Endothelial cell of umbilical vein (primary cell): ENCODE results near the gene NDUFA13. TPM values are rescaled to one million over a fixed set of nuclear protein-coding genes. Genes with fewer than 3 reads are reported as not detected.

Experiments used
- BruUV-seq: library from RNA; stranded (reverse); fragments of 400-500 nt; replicated peaks from 2 replicates; lab custom pipeline; 2021; lab: Mats Ljungman, UMichigan
- CTCF ChIA-PET: fragments of 300-600, 350-600 bp; sonication (Branson Sonifier 250); formaldehyde crosslinking; loops from one replicate; lab custom pipeline; 2021; ENCODE audit warnings: antibody characterized with exemption, inconsistent platforms; lab: Charles Lee
- POLR2A ChIA-PET: fragments of 300-600, 350-600 bp; sonication (Branson Sonifier 250); formaldehyde crosslinking; loops from one replicate; lab custom pipeline; 2021; ENCODE audit warnings: antibody characterized with exemption, inconsistent platforms; lab: Charles Lee
- DNase-seq: peaks from one replicate; pipeline ENCODE4 v3.0.0-alpha.2; 2011; ENCODE audit warnings: low read depth, low spot score
- FAIRE-seq: peaks from 2 replicates; lab custom pipeline; 2011; peaks lifted over from hg19 to GRCh38; lab: Jason Lieb, UNC
- H2AFZ ChIP-seq: 2 replicates; pipeline ENCODE4 v1.6.0; 2012; ENCODE audit warnings: low read depth, low read length, control low read depth, inconsistent platforms
- H3K27ac ChIP-seq: 2 replicates; pipeline ENCODE4 v1.5.1; 2011; ENCODE audit warnings: low read depth, mild to moderate bottlenecking, control low read depth, low read length, moderate library complexity; ENCODE audit not compliant: insufficient read depth
- H3K27me3 ChIP-seq, 2 experiments: 2 replicates each; pipeline versions ENCODE4 v1.6.0 to v1.6.1; 2011; ENCODE audit warnings: low read length in 2 of 2, mixed read lengths in 1 of 2; ENCODE audit not compliant: control insufficient read depth in 2 of 2, insufficient read depth in 2 of 2
- H3K36me3 ChIP-seq, 2 experiments: 2 replicates in 1 of 2; 3 replicates in 1 of 2; pipeline ENCODE4 v1.5.1; 2011; ENCODE audit warnings: low read length in 2 of 2, mild to moderate bottlenecking in 1 of 2, moderate library complexity in 1 of 2; ENCODE audit not compliant: control insufficient read depth in 2 of 2, insufficient read depth in 2 of 2; ENCODE audit errors: extremely low read depth in 1 of 2
- H3K4me1 ChIP-seq: 3 replicates; pipeline ENCODE4 v1.5.1; 2011; ENCODE audit warnings: mild to moderate bottlenecking, low read length; ENCODE audit not compliant: control insufficient read depth, insufficient read depth; ENCODE audit errors: extremely low read depth
- H3K4me2 ChIP-seq: 2 replicates; pipeline ENCODE4 v1.6.1; 2011; ENCODE audit warnings: low read length, control low read depth, mixed read lengths; ENCODE audit not compliant: insufficient read depth
- H3K4me3 ChIP-seq, 3 experiments: fragments of 200-600 bp in 1 of 3; sonication (generic), shearing (Covaris generic) in 1 of 3; replicated peaks in 1 of 3; 2 replicates each; pipeline ENCODE4 v1.5.1; 2011 to 2016; ENCODE audit warnings: control low read depth in 3 of 3, low read length in 3 of 3, mild to moderate bottlenecking in 2 of 3, inconsistent platforms in 1 of 3, low read depth in 1 of 3, moderate library complexity in 1 of 3; ENCODE audit not compliant: insufficient read depth in 1 of 3
- H3K79me2 ChIP-seq: 2 replicates; pipeline ENCODE4 v1.6.0; 2012; ENCODE audit warnings: low read length, inconsistent platforms; ENCODE audit not compliant: control insufficient read depth, insufficient read depth
- H3K9ac ChIP-seq: replicated peaks from 2 replicates; pipeline ENCODE3; 2011; ENCODE audit warnings: low read length, control low read depth; ENCODE audit not compliant: insufficient read depth; ENCODE audit errors: extremely low read depth
- H3K9me1 ChIP-seq: replicated peaks from 3 replicates; pipeline ENCODE4 v1.6.0; 2011; ENCODE audit warnings: mild to moderate bottlenecking, low read length; ENCODE audit not compliant: control insufficient read depth, insufficient read depth; ENCODE audit errors: extremely low read depth
- H3K9me3 ChIP-seq: replicated peaks from 2 replicates; pipeline ENCODE4 v1.5.1; 2012; ENCODE audit warnings: low read length, inconsistent platforms; ENCODE audit not compliant: control insufficient read depth, insufficient read depth
- H4K20me1 ChIP-seq: replicated peaks from 2 replicates; pipeline ENCODE3; 2011; ENCODE audit warnings: mild to moderate bottlenecking, low read length; ENCODE audit not compliant: control insufficient read depth, insufficient read depth; ENCODE audit errors: extremely low read depth
- EZH2 ChIP-seq: IDR thresholded peaks from 2 replicates; pipeline ENCODE4 v1.6.1; 2012; ENCODE audit warnings: borderline replicate concordance, low read depth, mild to moderate bottlenecking, moderate library complexity, low read length, inconsistent platforms; ENCODE audit not compliant: severe bottlenecking
- FOS ChIP-seq: IDR thresholded peaks from 2 replicates; pipeline ENCODE4 v1.6.1; 2011; ENCODE audit warnings: mild to moderate bottlenecking, low read length, moderate library complexity, borderline replicate concordance; ENCODE audit not compliant: insufficient read depth
- MYC ChIP-seq: IDR thresholded peaks from one replicate; pipeline ENCODE4 v1.6.1; 2011; ENCODE audit warnings: mild to moderate bottlenecking, low read depth, low read length
- POLR2A ChIP-seq: IDR thresholded peaks from 2 replicates; pipeline ENCODE4 v1.6.1; 2012; ENCODE audit warnings: low read depth, mild to moderate bottlenecking, control low read depth, low read length
- POLR2AphosphoS5 ChIP-seq: IDR thresholded peaks from 2 replicates; pipeline ENCODE4 v1.6.1; 2012; ENCODE audit warnings: low read depth, mild to moderate bottlenecking, control low read depth, low read length, moderate library complexity; ENCODE audit not compliant: insufficient read depth
- dilution Hi-C: fragments of 300-500 bp; cut with MboI; formaldehyde crosslinking; loops from one replicate; pipeline ENCODE4 v1.15.0; 2019; ENCODE audit warnings: low sequenced_read_pairs; ENCODE audit not compliant: extremely low pct_ligation_motif_present
- intact Hi-C: fragments of 100-400 bp; cut with micrococcal nuclease; formaldehyde crosslinking; loops from one replicate; pipeline ENCODE4 v1.10.0; 2022
- polyA plus RNA-seq, 4 experiments: library from polyadenylated mRNA; depleted of rRNA in 3 of 4; stranded (reverse) in 3 of 4; unstranded in 1 of 4; fragments of >200 nt; gene quantifications; 2 replicates each; pipeline versions ENCODE4 v1.2.1 to v1.2.3, GENCODE V29; 2011 to 2012; ENCODE audit warnings: missing spikeins in 1 of 4
- total RNA-seq: library from RNA; stranded (reverse); gene quantifications from 2 replicates; pipeline ENCODE4 v1.2.3, GENCODE V29; 2021
- TF ChIP-seq, protein P1 (sequence below), 2 donors: IDR thresholded peaks; 1 replicate in 1 of 2; 2 replicates in 1 of 2; pipeline ENCODE4 v1.5.1; 2011; ENCODE audit warnings: low read length in 2 of 2, mild to moderate bottlenecking in 2 of 2, moderate library complexity in 2 of 2, control low read depth in 1 of 2, inconsistent platforms in 1 of 2, low read depth in 1 of 2; ENCODE audit not compliant: insufficient read depth in 1 of 2; ENCODE audit errors: extremely low read depth in 1 of 2
- TF ChIP-seq, protein P2 (sequence below): IDR thresholded peaks from 2 replicates; pipeline ENCODE4 v1.6.1; 2011; ENCODE audit not compliant: insufficient read depth, insufficient read length

The NDUFA13 gene
- total and polyA plus RNA-seq, 2 donors (not counting 3 experiments of a cell fraction or from before 2014, with no cell fraction given) = 246 to 799 TPM

DNA sequence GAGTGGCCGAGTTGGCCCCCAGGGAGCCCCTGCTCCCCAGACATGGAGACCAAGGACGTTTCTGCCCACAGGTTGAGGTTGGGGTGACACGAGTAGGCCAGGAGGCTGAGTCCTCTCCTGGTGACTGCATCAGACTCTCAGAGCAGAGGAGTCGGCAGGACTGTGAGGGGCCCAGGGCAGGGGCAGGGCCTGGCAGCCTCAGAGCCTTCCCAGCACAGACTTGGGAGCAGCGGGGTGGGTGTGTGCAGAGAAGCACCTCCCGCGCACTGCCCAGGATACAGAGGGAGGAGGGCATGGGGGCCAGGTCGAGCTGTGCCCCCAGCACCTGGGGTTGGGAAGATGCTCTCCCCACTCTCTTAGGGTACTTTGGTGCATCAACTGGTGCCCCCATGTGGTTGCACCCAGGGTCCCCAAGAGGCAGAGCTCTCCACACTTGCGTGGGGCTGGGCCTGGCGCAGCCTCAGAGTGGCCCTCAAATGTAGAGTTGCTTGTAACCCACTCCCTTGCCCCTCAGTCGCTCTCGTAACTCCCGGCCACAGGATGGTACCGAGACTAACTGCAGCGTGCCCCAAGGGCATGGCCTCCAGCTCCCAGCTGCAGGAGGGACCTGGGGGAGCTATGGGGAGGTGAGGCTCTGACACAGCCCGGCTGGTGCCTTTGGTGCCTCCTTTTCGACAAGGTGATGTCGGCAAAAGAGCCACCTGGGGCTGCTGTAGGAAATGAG, 16.6 kb upstream of the NDUFA13 start:
- Histone ChIP-seq H3K36me3 (peaks cover 13 to 67% of the 10 kb centered on the region in 2 experiments), H3K9ac (no peak overlapping the region), H3K4me1 (no peaks in the 10 kb centered on the region), H3K27me3 (no peaks in the 10 kb centered on the region), H2AFZ (no peak overlapping the region), H3K4me2 (no peak overlapping the region), H3K4me3 (no peak overlapping the region), H3K9me3 (no peaks in the 10 kb centered on the region), H3K27ac (no peak overlapping the region), H4K20me1 (no peaks in the 10 kb centered on the region), H3K79me2 (peaks cover 2% of the 10 kb centered on the region), H3K9me1 (no peaks in the 10 kb centered on the region)
- TF ChIP-seq EZH2 (no peak), FOS (no peak), POLR2AphosphoS5 (no peak), POLR2A (no peak), MYC (no peak)
- TF ChIP-seq, protein P1, sequence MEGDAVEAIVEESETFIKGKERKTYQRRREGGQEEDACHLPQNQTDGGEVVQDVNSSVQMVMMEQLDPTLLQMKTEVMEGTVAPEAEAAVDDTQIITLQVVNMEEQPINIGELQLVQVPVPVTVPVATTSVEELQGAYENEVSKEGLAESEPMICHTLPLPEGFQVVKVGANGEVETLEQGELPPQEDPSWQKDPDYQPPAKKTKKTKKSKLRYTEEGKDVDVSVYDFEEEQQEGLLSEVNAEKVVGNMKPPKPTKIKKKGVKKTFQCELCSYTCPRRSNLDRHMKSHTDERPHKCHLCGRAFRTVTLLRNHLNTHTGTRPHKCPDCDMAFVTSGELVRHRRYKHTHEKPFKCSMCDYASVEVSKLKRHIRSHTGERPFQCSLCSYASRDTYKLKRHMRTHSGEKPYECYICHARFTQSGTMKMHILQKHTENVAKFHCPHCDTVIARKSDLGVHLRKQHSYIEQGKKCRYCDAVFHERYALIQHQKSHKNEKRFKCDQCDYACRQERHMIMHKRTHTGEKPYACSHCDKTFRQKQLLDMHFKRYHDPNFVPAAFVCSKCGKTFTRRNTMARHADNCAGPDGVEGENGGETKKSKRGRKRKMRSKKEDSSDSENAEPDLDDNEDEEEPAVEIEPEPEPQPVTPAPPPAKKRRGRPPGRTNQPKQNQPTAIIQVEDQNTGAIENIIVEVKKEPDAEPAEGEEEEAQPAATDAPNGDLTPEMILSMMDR (IDR thresholded peaks at IDR 0.05; ENCODE audit: extremely low read depth in 1 of 2, insufficient read depth in 1 of 2, low read depth in 1 of 2, low read length in 2 of 2) = no peak
- TF ChIP-seq, protein P2, sequence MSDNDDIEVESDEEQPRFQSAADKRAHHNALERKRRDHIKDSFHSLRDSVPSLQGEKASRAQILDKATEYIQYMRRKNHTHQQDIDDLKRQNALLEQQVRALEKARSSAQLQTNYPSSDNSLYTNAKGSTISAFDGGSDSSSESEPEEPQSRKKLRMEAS = no peak
- DNase-seq (no peak), FAIRE-seq (no peak)
- ChIA-PET CTCF (interaction anchor here (0.7 kb wide), 1 partner anchor 157 kb away, joined by 3 read pairs; no protein-coding TSS in a partner anchor), POLR2A (no interaction called here)
- no TSS peak for BruUV-seq
- intact Hi-C loops (no loop called here), dilution Hi-C loops (no loop called here)
